Lower leg skin (tissue), 3 donors: ENCODE measurements around the gene MYL4.

ENCODE experiments used
- CTCF ChIP-seq, 3 donors: fragments of 450-650 bp; IDR thresholded peaks; one replicate each; pipeline ENCODE4 v1.5.1; 2016; ENCODE audit warnings: antibody characterized with exemption in 3 of 3, mild to moderate bottlenecking in 3 of 3, moderate library complexity in 2 of 3
- POLR2A ChIP-seq, 2 donors: fragments of 450-650 bp; IDR thresholded peaks; one replicate each; pipeline ENCODE4 v1.6.1; 2016 to 2017; ENCODE audit warnings: antibody characterized with exemption in 2 of 2, mild to moderate bottlenecking in 1 of 2, moderate library complexity in 1 of 2

- TF ChIP-seq CTCF (IDR thresholded peaks at IDR 0.05) (no peak), POLR2A (IDR thresholded peaks at IDR 0.05) (no peak)
Observed at GRCh38 chr17:47244697-47245096, 35.5 kb downstream of the MYL4 start.
